ENCODE measurements around the gene VTA1.
A peak's percentile ranks its signal among the peaks of the same experiment; 100 is the strongest.
"Not testable (repeated sequence)": the region's sequence is repeated elsewhere in the genome, so short reads cannot be mapped to it uniquely, and the experiment has no call there.

Gene VTA1

GRCh38 chr6:142146828-142147662 lies at the start of gene VTA1, which contains the start of gene NMBR:
TSS of gene VTA1 (plus strand) at chr6:142147263. CDS start at chr6:142147288, 25 bp downstream.
TSS of gene NMBR (minus strand) at chr6:142147122. CDS start at chr6:142088658, 58,464 bp downstream.
- DNase-seq (ENCODE audit: low read depth, low spot score), result peak; percentile 96

DNA sequence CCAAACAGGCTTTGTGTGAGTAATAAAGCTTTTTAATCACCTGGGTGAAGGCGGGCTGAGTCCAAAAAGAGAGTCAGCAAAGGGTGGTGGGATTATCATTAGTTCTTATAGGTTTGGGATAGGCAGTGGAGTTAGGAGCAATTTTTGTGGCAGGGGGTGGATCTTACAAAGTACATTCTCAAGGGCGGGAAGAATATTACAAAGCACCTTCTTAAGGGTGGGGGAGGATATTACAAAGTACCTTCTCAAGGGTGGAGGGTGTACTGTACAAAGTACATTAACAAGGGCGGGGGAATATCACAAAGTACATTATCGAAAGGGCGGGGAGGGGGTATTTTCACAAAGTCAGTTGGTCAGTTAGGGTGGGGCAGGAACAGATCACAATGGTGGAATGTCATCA lies 42.2 kb upstream of the VTA1 start:
- DNase-seq (ENCODE audit: low read depth, low spot score), result not testable (repeated sequence)

DNA sequence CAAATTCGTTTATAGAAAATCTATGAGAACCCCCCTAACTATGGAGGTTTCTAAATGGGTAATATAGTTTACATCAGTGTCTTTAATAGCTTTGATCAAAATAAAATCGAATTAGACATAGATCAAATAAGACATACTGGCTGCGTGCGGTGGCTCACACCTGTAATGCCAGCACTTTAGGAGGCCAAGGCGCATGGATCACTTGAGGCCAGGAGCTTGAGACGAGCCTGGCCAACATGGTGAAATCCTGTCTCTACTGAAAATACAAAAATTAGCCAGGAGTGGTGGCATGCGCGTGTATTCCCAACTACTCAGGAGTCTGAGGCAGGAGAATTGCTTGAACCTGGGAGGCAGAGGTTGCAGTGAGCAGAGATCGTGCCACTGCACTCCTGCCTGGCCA lies 36.2 kb upstream of the VTA1 start:
- not testable (repeated sequence) for DNase-seq (ENCODE audit: low read depth, low spot score)

GRCh38 chr6:142112451-142113061 lies 34.5 kb upstream of the VTA1 start:
- peak; percentile 23 for DNase-seq (ENCODE audit: low read depth, low spot score)

- no peak for DNase-seq (ENCODE audit: low read depth, low spot score)
Measured at GRCh38 chr6:142117366-142117765, 29.7 kb upstream of the VTA1 start.

DNA sequence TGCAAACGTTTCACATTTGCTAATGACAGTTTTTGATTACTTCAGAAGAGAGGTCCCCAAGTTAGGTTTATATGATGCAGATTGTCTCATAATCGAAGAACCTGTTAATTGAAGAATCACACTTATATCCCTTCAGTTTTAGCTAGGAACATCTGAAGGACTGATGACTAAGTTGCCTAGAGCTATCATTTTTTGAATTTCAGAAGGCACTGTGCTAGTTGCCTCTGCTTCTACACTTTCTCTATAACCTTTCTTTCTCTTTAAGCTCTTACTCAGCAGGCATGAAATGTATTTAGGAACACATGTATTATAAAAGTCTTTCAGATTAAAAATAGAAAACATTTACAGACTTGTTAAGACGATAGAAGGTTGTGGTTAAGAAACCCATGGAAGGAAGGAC lies 28.7 kb upstream of the VTA1 start:
- DNase-seq (ENCODE audit: low read depth, low spot score), result no peak

DNA sequence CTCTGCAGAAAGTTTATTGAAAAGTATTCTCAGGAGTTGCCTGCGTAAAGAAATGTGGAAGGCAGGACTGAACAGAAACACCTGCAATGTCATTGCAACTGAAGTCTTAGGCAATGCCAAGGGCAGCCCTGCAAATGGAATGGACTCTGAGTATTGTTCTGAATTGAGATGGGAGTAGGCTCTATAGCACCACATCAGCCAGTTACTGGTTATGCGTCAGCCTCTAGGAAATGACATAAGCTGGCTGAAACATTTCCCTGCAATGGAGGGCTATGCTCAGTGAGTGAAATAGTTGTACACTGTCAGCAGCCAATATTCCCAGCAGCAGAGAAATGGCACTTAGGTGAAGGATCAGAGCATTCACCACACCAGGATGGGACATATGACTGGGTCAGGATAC lies 28.1 kb upstream of the VTA1 start:
- DNase-seq (ENCODE audit: low read depth, low spot score), result no peak

DNA sequence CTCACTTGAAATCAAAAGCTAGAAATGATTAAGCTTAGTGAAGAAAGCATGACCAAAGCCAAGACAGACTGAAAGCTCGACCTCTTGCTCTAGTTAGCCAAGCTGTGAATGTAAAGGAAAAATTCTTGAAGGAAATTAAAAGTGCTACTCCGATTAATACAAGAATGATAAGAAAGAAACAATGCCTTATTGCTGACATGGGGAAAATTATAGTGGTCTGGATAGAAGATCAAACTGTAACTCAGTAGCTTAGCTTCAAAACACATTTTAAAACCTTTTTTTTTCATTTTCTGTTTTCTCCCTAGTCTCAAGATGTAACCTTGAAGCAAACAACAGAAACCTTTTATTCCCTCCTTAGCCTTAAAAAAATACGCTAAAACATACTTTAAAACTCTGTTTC lies 25.7 kb upstream of the VTA1 start:
- no peak for DNase-seq (ENCODE audit: low read depth, low spot score)

DNA sequence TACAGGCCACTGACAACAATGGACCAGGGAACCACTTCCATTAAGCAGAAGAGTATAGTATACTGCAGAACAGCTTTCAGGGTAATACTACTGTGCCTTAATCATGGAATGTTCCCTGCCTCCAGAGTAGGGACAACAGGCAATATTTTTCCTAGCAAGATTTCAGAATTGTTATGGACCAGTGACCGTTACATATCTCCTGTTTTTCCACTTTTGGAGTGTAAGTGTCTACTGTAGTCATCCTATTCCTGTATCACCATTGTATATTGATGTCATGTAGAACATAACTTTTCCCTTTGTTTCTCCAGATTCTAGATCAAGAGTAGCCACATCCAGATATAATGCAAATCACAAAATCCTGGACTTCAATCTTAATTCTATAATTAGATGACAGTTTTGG lies 16.2 kb upstream of the VTA1 start:
- DNase-seq (ENCODE audit: low read depth, low spot score), result no peak

GRCh38 chr6:142132625-142133024 lies 14.4 kb upstream of the VTA1 start, which contains the start of gene GJE1:
TSS of gene GJE1 (plus strand) at chr6:142132925. CDS start at chr6:142133159, 234 bp downstream.
- no peak for DNase-seq (ENCODE audit: low read depth, low spot score)

DNA sequence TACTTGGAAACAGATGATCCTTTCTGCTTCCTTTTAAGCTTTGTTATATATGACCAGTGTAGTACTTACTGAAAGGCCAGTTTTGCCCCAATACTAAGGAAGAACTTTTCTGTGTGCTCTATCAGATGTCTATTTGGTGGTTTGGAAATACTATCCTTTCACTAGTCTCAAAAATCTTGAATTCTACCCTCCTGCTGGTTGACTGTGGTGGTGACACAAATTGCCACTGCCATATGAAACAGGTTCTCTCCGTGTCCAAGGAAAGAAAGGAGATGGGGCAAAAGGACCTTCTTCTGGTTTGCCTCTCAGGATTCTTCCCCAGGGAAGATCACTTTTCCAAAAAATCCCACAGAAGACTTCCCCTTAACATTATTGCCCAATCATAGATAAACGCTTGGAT lies 8.2 kb upstream of the VTA1 start:
- no peak for DNase-seq (ENCODE audit: low read depth, low spot score)

- DNase-seq (ENCODE audit: low read depth, low spot score), result not testable (repeated sequence)
Measured at GRCh38 chr6:142141531-142141930, 5.5 kb upstream of the VTA1 start.

GRCh38 chr6:142152746-142153145 lies 5.7 kb downstream of the VTA1 start:
- no peak for DNase-seq (ENCODE audit: low read depth, low spot score)

DNA sequence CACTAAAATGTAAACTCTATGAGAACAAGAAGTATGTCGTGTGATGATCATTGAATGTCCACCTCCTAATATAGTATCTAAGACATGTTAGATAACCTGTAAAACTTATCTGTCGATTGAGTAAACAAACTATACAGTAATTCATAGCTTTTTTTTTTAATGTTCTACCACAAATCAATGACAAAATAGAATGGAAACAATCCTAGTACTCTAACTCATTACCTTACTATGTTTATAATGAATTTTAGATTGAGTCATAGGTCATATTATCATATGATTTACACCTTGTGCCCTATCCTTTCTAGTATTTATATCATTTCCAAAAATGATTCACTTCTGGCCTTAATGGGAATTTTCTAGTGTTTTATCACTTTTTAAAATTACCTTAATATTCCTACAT lies 6.1 kb downstream of the VTA1 start:
- DNase-seq (ENCODE audit: low read depth, low spot score), result no peak

- DNase-seq (ENCODE audit: low read depth, low spot score), result no peak
Measured at GRCh38 chr6:142154336-142154735, 7.3 kb downstream of the VTA1 start.

DNA sequence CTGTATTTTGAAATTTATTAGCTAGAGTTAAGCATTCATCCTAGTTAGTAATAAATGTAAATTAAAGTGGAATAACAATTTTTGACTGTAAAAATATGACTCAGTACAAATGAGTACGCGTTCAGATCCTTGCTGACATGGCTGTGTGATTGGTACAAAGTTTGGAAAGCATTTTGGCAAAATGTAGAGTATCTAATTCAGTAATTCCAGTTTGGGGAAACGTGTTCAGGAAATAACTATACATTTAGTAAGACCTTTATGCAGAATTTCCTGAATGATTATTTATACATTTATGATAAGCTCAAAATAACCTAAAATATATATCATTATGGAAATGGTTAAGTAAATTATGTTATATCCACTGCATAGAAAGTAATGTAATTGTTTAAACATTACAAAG lies 8.0 kb downstream of the VTA1 start:
- no peak for DNase-seq (ENCODE audit: low read depth, low spot score)

DNA sequence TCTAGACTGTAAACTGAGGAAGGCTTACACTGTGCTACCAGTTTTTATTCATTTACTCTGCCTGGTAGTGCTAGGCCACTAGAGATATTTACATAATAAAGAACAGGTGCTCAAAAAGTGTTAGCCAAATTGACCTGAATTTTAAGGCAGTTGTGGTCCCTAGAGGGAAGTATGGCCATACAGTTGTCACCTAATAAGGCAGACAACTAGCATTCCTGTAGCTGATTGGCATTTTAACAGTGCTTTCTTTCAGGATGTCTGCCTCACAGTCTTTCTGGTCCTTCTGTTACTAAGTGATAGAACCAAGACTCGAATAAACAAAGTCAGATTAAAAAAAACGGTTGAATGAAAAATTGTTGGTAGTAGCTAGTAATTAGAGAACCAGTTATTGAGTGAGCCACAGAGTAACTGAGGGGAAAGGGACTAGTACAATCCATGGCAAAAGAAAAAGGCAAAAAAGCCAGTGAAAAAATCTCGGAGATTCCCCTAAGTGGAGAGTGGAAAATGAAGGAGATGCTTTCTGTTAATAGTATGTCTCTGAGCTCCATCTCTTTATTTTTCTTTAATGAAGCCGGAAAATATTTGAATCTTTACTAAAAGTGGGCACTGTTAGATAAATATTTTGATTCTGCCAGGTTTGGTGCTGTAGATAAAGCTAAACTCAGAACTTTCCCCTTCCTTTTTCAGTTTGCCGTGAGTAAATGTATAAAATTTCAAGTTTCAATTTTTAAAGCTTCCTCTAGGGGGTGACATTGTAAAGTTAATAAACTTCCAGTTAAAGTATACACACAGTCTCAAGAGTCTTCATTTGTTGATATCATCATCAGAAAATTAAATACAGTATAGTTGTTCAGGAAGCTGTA lies 9.1 kb downstream of the VTA1 start:
- DNase-seq (ENCODE audit: low read depth, low spot score), result no peak

DNA sequence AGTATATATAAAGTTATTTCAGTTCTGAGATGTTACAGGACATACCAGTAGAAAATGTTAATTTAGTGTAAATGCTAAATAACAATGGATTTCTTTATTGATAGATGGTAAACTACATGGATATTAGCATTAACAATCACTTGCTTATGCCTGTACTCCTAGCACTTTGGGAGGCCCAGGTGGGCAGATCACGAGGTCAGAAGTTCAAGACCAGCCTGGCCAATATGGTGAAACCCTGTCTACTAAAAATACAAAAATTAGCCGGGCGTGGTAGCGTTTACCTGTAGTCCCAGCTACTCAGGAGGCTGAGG lies 9.7 kb downstream of the VTA1 start:
- DNase-seq (ENCODE audit: low read depth, low spot score), result not testable (repeated sequence)

DNA sequence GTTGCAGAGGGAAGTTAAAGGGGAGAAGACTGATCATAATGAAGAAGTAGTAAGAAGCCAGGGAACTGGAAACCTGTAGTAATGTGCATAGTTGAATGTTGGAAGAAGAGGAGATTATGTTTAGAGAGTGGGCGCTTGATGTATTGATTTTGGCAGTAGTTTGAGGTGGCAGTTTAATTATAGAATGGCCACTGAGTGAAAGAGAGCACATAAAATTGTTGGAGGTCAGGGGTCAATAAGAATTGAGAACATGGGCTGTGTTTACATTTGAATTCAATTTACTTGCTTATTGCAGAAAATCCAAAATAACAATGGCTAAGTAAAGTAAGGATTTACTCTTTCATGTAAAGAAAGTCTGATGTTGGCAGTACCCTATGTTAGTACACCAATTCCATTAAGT lies 15.7 kb downstream of the VTA1 start:
- no peak for DNase-seq (ENCODE audit: low read depth, low spot score)

DNA sequence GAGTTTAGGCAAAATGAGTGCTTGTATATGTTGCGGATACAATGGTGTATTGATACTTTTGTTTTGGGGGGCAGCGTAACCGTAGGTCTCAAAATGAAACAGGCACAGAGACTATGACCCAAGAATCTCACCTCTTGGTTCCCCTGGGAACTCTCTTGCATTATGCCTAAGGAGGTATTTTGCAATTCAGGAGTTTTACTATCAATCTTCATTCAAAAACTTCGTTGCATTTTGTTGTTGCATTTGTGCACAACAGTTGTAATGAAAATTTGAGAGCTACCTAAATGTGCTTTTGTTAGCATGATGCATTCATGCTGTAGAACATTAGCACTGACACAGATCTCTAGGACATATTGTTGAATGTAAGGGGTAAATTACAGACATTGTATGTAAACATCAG lies 18.2 kb downstream of the VTA1 start:
- DNase-seq (ENCODE audit: low read depth, low spot score), result no peak

DNA sequence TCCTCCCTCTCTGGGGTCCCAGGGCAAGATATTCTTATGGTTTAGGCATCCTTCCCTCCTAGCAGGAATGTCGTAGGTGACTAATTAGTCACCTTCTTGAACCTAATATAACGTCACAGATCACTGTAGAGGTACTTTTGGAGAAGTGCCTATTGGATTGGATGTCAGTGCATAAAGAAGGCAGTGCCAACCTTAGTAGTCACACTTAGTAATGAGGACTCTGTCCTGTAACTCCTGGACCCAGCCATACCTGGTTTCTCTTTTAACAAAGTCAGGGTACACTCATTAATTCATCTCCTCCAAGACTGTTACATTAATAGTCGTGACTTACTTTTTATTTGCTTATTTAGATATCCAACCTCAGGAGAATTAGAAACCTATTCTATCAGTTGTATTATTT lies 20.0 kb downstream of the VTA1 start:
- DNase-seq (ENCODE audit: low read depth, low spot score), result no peak

- no peak for DNase-seq (ENCODE audit: low read depth, low spot score)
Measured at GRCh38 chr6:142167486-142167885, 20.4 kb downstream of the VTA1 start.

All from activated CD4-positive, CD25-positive, alpha-beta regulatory T cell treated with anti-CD3 and anti-CD28 coated beads, Interleukin-2, amount 50 U/mL, for 16 hours (primary cell).